ENCODE measurements around the gene MRPL39. TPM values are rescaled to one million over a fixed set of nuclear protein-coding genes. Genes with fewer than 3 reads are reported as not detected.

MRPL39 gene
- total RNA-seq, 6 donors from 2014 or later, result 12.7 to 24.2 (median 19.1) TPM

GRCh38 chr21:25541042-25541441, 66.2 kb downstream of the MRPL39 start:
- no peak for DNase-seq
- no peaks in the 10 kb centered on the region for H3K36me3 ChIP-seq
- H3K9me3 ChIP-seq, result peaks cover 7 to 13% (median 9%) of the 10 kb centered on the region in 4 donors
- no peak overlapping the region for H3K27ac ChIP-seq
- H3K4me1 ChIP-seq, result no peaks in the 10 kb centered on the region
- whole genome bisulfite sequencing, 2 donors, result 78 to 87% methylated on average over 2 of the region's 2 CpGs
- H3K27me3 ChIP-seq, result no peaks in the 10 kb centered on the region
- TF ChIP-seq CTCF (IDR thresholded peaks at IDR 0.05) (no peak), EP300 (IDR thresholded peaks at IDR 0.05) (no peak), POLR2AphosphoS5 (IDR thresholded peaks at IDR 0.05) (no peak), POLR2A (IDR thresholded peaks at IDR 0.05) (no peak)
- no peak overlapping the region for H3K4me3 ChIP-seq
- no peak for ATAC-seq (ENCODE audit: low FRiP score in 2 of 2)

- WGBS, 2 donors, result 96% methylated on average over 3 of the region's 3 CpGs; no CpG with 5 or more reads in 1 of the 2 donors
- peaks cover 7 to 13% (median 9%) of the 10 kb centered on the region in 4 donors for H3K9me3 ChIP-seq
Observed at GRCh38 chr21:25539606-25540005, 67.7 kb downstream of the MRPL39 start.

GRCh38 chr21:25537174-25537573, 70.1 kb downstream of the MRPL39 start:
- H3K27me3 ChIP-seq, result no peaks in the 10 kb centered on the region
- H3K9me3 ChIP-seq, result peaks cover 7 to 13% (median 9%) of the 10 kb centered on the region in 4 donors
- ATAC-seq (ENCODE audit: low FRiP score in 2 of 2), result no peak
- H3K4me3 ChIP-seq, result no peak overlapping the region
- H3K36me3 ChIP-seq, result no peaks in the 10 kb centered on the region
- no peak overlapping the region for H3K27ac ChIP-seq
- TF ChIP-seq POLR2A (IDR thresholded peaks at IDR 0.05) (no peak), POLR2AphosphoS5 (IDR thresholded peaks at IDR 0.05) (no peak), CTCF (IDR thresholded peaks at IDR 0.05) (no peak), EP300 (IDR thresholded peaks at IDR 0.05) (no peak)
- DNase-seq, result no peak
- H3K4me1 ChIP-seq, result no peaks in the 10 kb centered on the region

More at GRCh38 chr21:25539606-25540005, 67.7 kb downstream of the MRPL39 start:
- Histone ChIP-seq H3K27ac (no peak overlapping the region), H3K36me3 (no peaks in the 10 kb centered on the region), H3K4me1 (no peaks in the 10 kb centered on the region), H3K27me3 (no peaks in the 10 kb centered on the region), H3K4me3 (no peak overlapping the region)
- ATAC-seq (ENCODE audit: low FRiP score in 2 of 2) (peak in 1 of 2 donors; percentile 30), DNase-seq (no peak)
- TF ChIP-seq POLR2AphosphoS5 (IDR thresholded peaks at IDR 0.05) (no peak), EP300 (IDR thresholded peaks at IDR 0.05) (no peak), CTCF (IDR thresholded peaks at IDR 0.05) (no peak), POLR2A (IDR thresholded peaks at IDR 0.05) (no peak)

GRCh38 chr21:25536752-25537151, 70.5 kb downstream of the MRPL39 start:
- peaks cover 7 to 13% (median 9%) of the 10 kb centered on the region in 4 donors for H3K9me3 ChIP-seq
- no peaks in the 10 kb centered on the region for H3K4me1 ChIP-seq
- H3K27me3 ChIP-seq, result no peaks in the 10 kb centered on the region
- H3K36me3 ChIP-seq, result no peaks in the 10 kb centered on the region
- DNase-seq (no peak), ATAC-seq (ENCODE audit: low FRiP score in 2 of 2) (no peak)
- no peak for TF ChIP-seq CTCF (IDR thresholded peaks at IDR 0.05)
- no peak for TF ChIP-seq EP300 (IDR thresholded peaks at IDR 0.05)
- TF ChIP-seq POLR2A (IDR thresholded peaks at IDR 0.05), result no peak
- no peak for TF ChIP-seq POLR2AphosphoS5 (IDR thresholded peaks at IDR 0.05)
- no peak overlapping the region for H3K27ac ChIP-seq
- no peak overlapping the region for H3K4me3 ChIP-seq

GRCh38 chr21:25535849-25536248, 71.4 kb downstream of the MRPL39 start:
- no peak for TF ChIP-seq POLR2AphosphoS5 (IDR thresholded peaks at IDR 0.05)
- TF ChIP-seq POLR2A (IDR thresholded peaks at IDR 0.05), result no peak
- no peak for TF ChIP-seq CTCF (IDR thresholded peaks at IDR 0.05)
- no peak for TF ChIP-seq EP300 (IDR thresholded peaks at IDR 0.05)
- Histone ChIP-seq H3K27ac (no peak overlapping the region), H3K36me3 (no peaks in the 10 kb centered on the region), H3K4me1 (no peaks in the 10 kb centered on the region), H3K4me3 (no peak overlapping the region), H3K9me3 (peaks cover 7 to 13% (median 9%) of the 10 kb centered on the region in 4 donors), H3K27me3 (no peaks in the 10 kb centered on the region)
- WGBS, 2 donors, result 94% methylated on average over 2 of the region's 2 CpGs
- ATAC-seq (ENCODE audit: low FRiP score in 2 of 2) (no peak), DNase-seq (no peak)

Measured in upper lobe of left lung (tissue), 6 donors.